Osteoblast (primary cell): Measurements from ENCODE around the gene ZSWIM5. TPM values are rescaled to one million over a fixed set of nuclear protein-coding genes. Genes with fewer than 3 reads are reported as not detected.

Experiments
- DNase-seq: peaks from one replicate; pipeline ENCODE4 v3.0.0; 2011; ENCODE audit warnings: low spot score, mixed read lengths; ENCODE audit not compliant: insufficient read length; ENCODE audit errors: missing footprints
- H2AFZ ChIP-seq: 2 replicates; pipeline ENCODE4 v1.6.0; 2011; ENCODE audit warnings: mild to moderate bottlenecking, low read length
- H3K27ac ChIP-seq: 2 replicates; pipeline ENCODE4 v1.5.1; 2011; ENCODE audit warnings: mild to moderate bottlenecking, low read depth, low read length, moderate library complexity
- H3K27me3 ChIP-seq: 2 replicates; pipeline ENCODE4 v1.6.0; 2012; ENCODE audit warnings: mild to moderate bottlenecking, control low read depth, inconsistent platforms, low read length, moderate library complexity; ENCODE audit not compliant: insufficient read depth
- H3K36me3 ChIP-seq: 2 replicates; pipeline ENCODE4 v1.5.1; 2011; ENCODE audit warnings: mild to moderate bottlenecking, low read length, control low read depth, moderate library complexity; ENCODE audit not compliant: insufficient read depth
- H3K4me1 ChIP-seq: 2 replicates; pipeline ENCODE4 v1.5.1; 2011; ENCODE audit warnings: mild to moderate bottlenecking, low read length, control low read depth, moderate library complexity; ENCODE audit not compliant: insufficient read depth
- H3K4me2 ChIP-seq: 2 replicates; pipeline ENCODE4 v1.6.0; 2011; ENCODE audit warnings: mild to moderate bottlenecking, low read length; ENCODE audit not compliant: insufficient read depth
- H3K4me3 ChIP-seq: fragments of 200-600 bp; sonication (generic); 3 replicates; pipeline ENCODE4 v1.5.1; 2012; ENCODE audit warnings: mild to moderate bottlenecking, low read length, inconsistent platforms; ENCODE audit not compliant: insufficient read depth
- H3K79me2 ChIP-seq: 2 replicates; pipeline ENCODE4 v1.6.0; 2012; ENCODE audit warnings: mild to moderate bottlenecking, low read length, control low read depth, inconsistent platforms; ENCODE audit not compliant: insufficient read depth
- H3K9me3 ChIP-seq: 2 replicates; pipeline ENCODE4 v1.5.1; 2011; ENCODE audit warnings: low read depth, low read length, control low read depth
- H4K20me1 ChIP-seq: 2 replicates; pipeline ENCODE4 v1.6.0; 2012; ENCODE audit warnings: mild to moderate bottlenecking, low read length, control low read depth; ENCODE audit not compliant: insufficient read depth
- CTCF ChIP-seq: IDR thresholded peaks from 2 replicates; pipeline ENCODE4 v1.5.1; 2011; ENCODE audit warnings: mild to moderate bottlenecking, low read depth, low read length, moderate library complexity; ENCODE audit errors: extremely low read depth
- total RNA-seq: library from RNA; depleted of rRNA; stranded (reverse); fragments of >200 nt; gene quantifications from 2 replicates; pipeline ENCODE4 v1.2.3, GENCODE V29; 2012

The ZSWIM5 gene
- total RNA-seq, 1 donor, result 0.36 TPM

- peak overlapping the region; percentile 25 for H2AFZ ChIP-seq
- no peaks in the 10 kb centered on the region for H3K9me3 ChIP-seq
- DNase-seq, result peak; percentile 96
- H3K4me2 ChIP-seq, result no peak overlapping the region
- peaks cover 10% of the 10 kb centered on the region for H3K27me3 ChIP-seq
- no peaks in the 10 kb centered on the region for H3K4me1 ChIP-seq
- no peaks in the 10 kb centered on the region for H3K36me3 ChIP-seq
- H3K79me2 ChIP-seq, result no peaks in the 10 kb centered on the region
- no peak overlapping the region for H3K4me3 ChIP-seq
- H4K20me1 ChIP-seq, result no peaks in the 10 kb centered on the region
- no peak overlapping the region for H3K27ac ChIP-seq
- no peak for TF ChIP-seq CTCF
These were observed 15.3 kb upstream of the ZSWIM5 start for GRCh38 chr1:45221716-45222115.

GRCh38 chr1:45216861-45217260 lies 10.5 kb upstream of the ZSWIM5 start:
- Histone ChIP-seq H3K27ac (no peak overlapping the region), H3K27me3 (peaks cover 24% of the 10 kb centered on the region), H3K9me3 (no peaks in the 10 kb centered on the region), H3K4me2 (no peak overlapping the region), H3K4me1 (no peaks in the 10 kb centered on the region), H2AFZ (no peak overlapping the region), H3K4me3 (no peak overlapping the region), H3K36me3 (no peaks in the 10 kb centered on the region), H4K20me1 (no peaks in the 10 kb centered on the region), H3K79me2 (no peaks in the 10 kb centered on the region)
- TF ChIP-seq CTCF, result no peak
- no peak for DNase-seq

GRCh38 chr1:45216200-45216541 lies 9.8 kb upstream of the ZSWIM5 start:
- no peak overlapping the region for H2AFZ ChIP-seq
- no peaks in the 10 kb centered on the region for H4K20me1 ChIP-seq
- no peaks in the 10 kb centered on the region for H3K4me1 ChIP-seq
- H3K27me3 ChIP-seq, result peaks cover 25% of the 10 kb centered on the region
- H3K9me3 ChIP-seq, result no peaks in the 10 kb centered on the region
- no peak overlapping the region for H3K4me2 ChIP-seq
- H3K4me3 ChIP-seq, result no peak overlapping the region
- H3K27ac ChIP-seq, result no peak overlapping the region
- DNase-seq, result no peak
- no peaks in the 10 kb centered on the region for H3K79me2 ChIP-seq
- no peak for TF ChIP-seq CTCF
- H3K36me3 ChIP-seq, result no peaks in the 10 kb centered on the region

DNA sequence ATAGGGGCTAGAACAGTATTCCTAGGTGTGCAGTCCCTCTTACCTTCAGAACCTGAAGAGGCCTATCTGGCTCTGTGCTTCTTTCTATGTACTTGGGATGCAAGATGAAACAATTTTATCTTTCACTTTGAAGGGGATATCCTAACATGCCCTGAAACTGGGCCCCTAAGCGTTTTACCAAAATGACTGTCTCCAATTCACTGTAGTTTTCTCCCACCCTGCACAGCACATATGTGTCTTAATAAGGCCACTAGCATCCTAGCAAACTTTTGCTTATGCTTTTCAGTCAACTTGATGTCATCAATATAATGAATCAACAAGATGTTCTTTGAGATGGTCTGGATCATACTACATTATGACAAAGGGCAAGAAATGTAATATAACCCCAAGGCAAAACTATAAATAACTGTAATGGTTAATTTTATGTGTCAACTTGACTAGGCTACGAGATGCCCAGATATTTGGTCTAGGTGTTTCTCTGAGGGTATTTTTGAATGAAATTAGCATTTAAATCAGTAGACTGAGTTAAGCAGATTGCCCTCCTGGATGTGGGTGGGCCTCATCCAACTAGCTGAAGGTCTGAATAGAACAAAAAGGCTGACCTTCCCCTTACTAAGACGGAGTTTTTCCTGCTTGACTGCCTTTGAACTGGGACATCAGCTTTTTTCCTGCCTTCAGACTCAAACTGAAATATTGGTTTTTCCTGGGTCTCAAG lies 9.2 kb upstream of the ZSWIM5 start:
- Histone ChIP-seq H3K4me1 (no peaks in the 10 kb centered on the region), H3K79me2 (no peaks in the 10 kb centered on the region), H4K20me1 (no peaks in the 10 kb centered on the region), H3K9me3 (no peaks in the 10 kb centered on the region), H3K36me3 (no peaks in the 10 kb centered on the region), H3K27me3 (peaks cover 27% of the 10 kb centered on the region), H3K4me2 (no peak overlapping the region), H2AFZ (no peak overlapping the region), H3K27ac (no peak overlapping the region), H3K4me3 (no peak overlapping the region)
- TF ChIP-seq CTCF, result no peak
- no peak for DNase-seq
